Measurements from ENCODE around the gene BCL2L15.

Gene BCL2L15

GRCh38 chr1:113887402-113888175, at the start of gene BCL2L15:
TSS of gene BCL2L15 (minus strand) at chr1:113887581. CDS start at chr1:113887375, 206 bp downstream.
- no peak for DNase-seq

- no peak for DNase-seq
Observed at GRCh38 chr1:113937146-113937545, 49.8 kb upstream of the BCL2L15 start.

- no peak for DNase-seq
Observed at GRCh38 chr1:113935970-113936369, 48.6 kb upstream of the BCL2L15 start.

- no peak for DNase-seq
Observed at GRCh38 chr1:113935176-113935575, 47.8 kb upstream of the BCL2L15 start.

GRCh38 chr1:113934511-113935055, 47.2 kb upstream of the BCL2L15 start:
- DNase-seq: no peak

GRCh38 chr1:113934006-113934405, 46.6 kb upstream of the BCL2L15 start:
- no peak for DNase-seq

GRCh38 chr1:113931451-113931851, 44.1 kb upstream of the BCL2L15 start:
- peak; percentile 48 for DNase-seq

GRCh38 chr1:113930499-113931161, 43.2 kb upstream of the BCL2L15 start:
- DNase-seq: peak; percentile 62

- DNase-seq: peak; percentile 20
Observed at GRCh38 chr1:113929750-113930498, 42.5 kb upstream of the BCL2L15 start.

- DNase-seq: peak; percentile 80
Observed at GRCh38 chr1:113928941-113929749, 41.8 kb upstream of the BCL2L15 start, which contains the start of gene HIPK1. TSS of gene HIPK1 (plus strand) at chr1:113929324.

- peak; percentile 49 for DNase-seq
Observed at GRCh38 chr1:113928187-113928930, 41.0 kb upstream of the BCL2L15 start.

GRCh38 chr1:113924473-113924872, 37.1 kb upstream of the BCL2L15 start:
- DNase-seq: no peak

GRCh38 chr1:113922957-113923356, 35.6 kb upstream of the BCL2L15 start:
- DNase-seq: no peak

GRCh38 chr1:113918243-113918642, 30.9 kb upstream of the BCL2L15 start:
- DNase-seq: no peak

- peak; percentile 9 for DNase-seq
Observed at GRCh38 chr1:113917400-113918082, 30.2 kb upstream of the BCL2L15 start.

GRCh38 chr1:113916974-113917373, 29.6 kb upstream of the BCL2L15 start:
- DNase-seq: no peak

GRCh38 chr1:113913887-113914664, 26.7 kb upstream of the BCL2L15 start:
- no peak for DNase-seq

- DNase-seq: no peak
Observed at GRCh38 chr1:113913312-113913668, 25.9 kb upstream of the BCL2L15 start.

- DNase-seq: no peak
Observed at GRCh38 chr1:113912594-113913311, 25.4 kb upstream of the BCL2L15 start.

Measured in MV-4-11 (cell line).